ENCODE results near the gene C2orf80. TPM values are rescaled to one million over a fixed set of nuclear protein-coding genes. Genes with fewer than 3 reads are reported as not detected.

Gene C2orf80
- polyA plus RNA-seq, 1 donor from 2014 or later, result 71.5 TPM

DNA sequence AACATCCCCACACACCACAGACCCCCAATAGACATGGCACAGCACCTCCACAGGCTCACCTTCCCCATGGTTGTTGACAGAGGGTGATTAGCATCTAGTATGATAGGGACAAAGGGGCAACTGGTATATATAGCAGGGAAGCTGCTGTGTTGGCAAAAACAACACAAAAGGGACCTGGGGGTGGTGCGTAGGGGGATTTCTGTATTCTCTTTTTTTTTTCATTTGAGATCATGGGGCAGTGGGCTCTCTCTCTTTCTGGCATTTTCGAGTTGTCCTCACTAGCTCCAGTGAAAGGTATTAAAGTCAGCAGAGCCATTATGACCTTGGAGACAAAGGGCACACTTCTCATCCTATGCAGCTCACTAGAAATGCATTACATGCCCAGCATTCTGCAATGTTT is 26.3 kb downstream of the C2orf80 start, which contains the start of gene CRYGA:
CRYGA (minus strand) TSS at position 101 of the 400 bp plus-strand sequence; CDS start at position 68, 33 bp downstream.
- Histone ChIP-seq H3K79me2 (replicated peaks; ENCODE audit: insufficient read depth, low read length) (no peaks in the 10 kb centered on the region), H4K20me1 (ENCODE audit: insufficient read depth) (no peaks in the 10 kb centered on the region), H3K4me2 (ENCODE audit: low read length) (no peak within 1 kb of the TSS), H3K27me3 (ENCODE audit: insufficient read depth, low read depth, low read length) (no peaks in the 10 kb centered on the region), H2AFZ (ENCODE audit: low read depth, low read length) (no peak within 1 kb of the TSS), H3K9me3 (ENCODE audit: low read length) (no peaks in the 10 kb centered on the region), H3K36me3 (ENCODE audit: insufficient read depth, low read length) (no peaks in the 10 kb centered on the region), H3K27ac (ENCODE audit: low read length) (no peak within 1 kb of the TSS), H3F3A (ENCODE audit: insufficient read depth, low read length, poor library complexity, severe bottlenecking) (peaks cover 3% of the 10 kb centered on the region), H3K9ac (ENCODE audit: low read length) (no peak within 1 kb of the TSS), H3K4me3 (ENCODE audit: low read length) (no peak within 1 kb of the TSS), H3K9me2 (ENCODE audit: insufficient read depth, low read length) (no peaks in the 10 kb centered on the region)
- no peak for TF ChIP-seq TAF1 (IDR thresholded peaks at IDR 0.05; ENCODE audit: low read depth)
- no peak for TF ChIP-seq POLR2AphosphoS5 (IDR thresholded peaks at IDR 0.05)
- TF ChIP-seq REST (IDR thresholded peaks at IDR 0.05; ENCODE audit: borderline replicate concordance), result no peak
- no peak for TF ChIP-seq SMC3 (conservative IDR thresholded peaks at IDR 0.05; ENCODE audit: poor library complexity)
- no peak for TF ChIP-seq CTCF (IDR thresholded peaks at IDR 0.05; ENCODE audit: poor library complexity, severe bottlenecking)

- no peaks in the 10 kb centered on the region for H3K36me3 ChIP-seq (ENCODE audit: insufficient read depth, low read length)
- no peak overlapping the region for H3K4me2 ChIP-seq (ENCODE audit: low read length)
- H3K9me2 ChIP-seq (ENCODE audit: insufficient read depth, low read length), result no peaks in the 10 kb centered on the region
- H2AFZ ChIP-seq (ENCODE audit: low read depth, low read length), result no peak overlapping the region
- no peak overlapping the region for H3K4me3 ChIP-seq (ENCODE audit: low read length)
- H3F3A ChIP-seq (ENCODE audit: insufficient read depth, low read length, poor library complexity, severe bottlenecking), result no peaks in the 10 kb centered on the region
- H3K27ac ChIP-seq (ENCODE audit: low read length), result no peak overlapping the region
- H3K27me3 ChIP-seq (ENCODE audit: insufficient read depth, low read depth, low read length), result no peaks in the 10 kb centered on the region
- TF ChIP-seq RAD21 (conservative IDR thresholded peaks at IDR 0.05) (no peak), EZH2 (IDR thresholded peaks at IDR 0.05; ENCODE audit: borderline replicate concordance, insufficient read depth, low read length, poor library complexity, severe bottlenecking) (no peak), SMC3 (conservative IDR thresholded peaks at IDR 0.05; ENCODE audit: poor library complexity) (no peak), POLR2AphosphoS5 (IDR thresholded peaks at IDR 0.05) (no peak), CTCF (IDR thresholded peaks at IDR 0.05; ENCODE audit: poor library complexity, severe bottlenecking) (no peak), MXI1 (conservative IDR thresholded peaks at IDR 0.05; ENCODE audit: poor library complexity, severe bottlenecking) (no peak), TAF1 (IDR thresholded peaks at IDR 0.05; ENCODE audit: low read depth) (no peak), REST (IDR thresholded peaks at IDR 0.05; ENCODE audit: borderline replicate concordance) (no peak), EP300 (conservative IDR thresholded peaks at IDR 0.05; ENCODE audit: poor library complexity, severe bottlenecking) (no peak)
- no peaks in the 10 kb centered on the region for H4K20me1 ChIP-seq (ENCODE audit: insufficient read depth)
- H3K79me2 ChIP-seq (replicated peaks; ENCODE audit: insufficient read depth, low read length), result no peaks in the 10 kb centered on the region
- H3K9ac ChIP-seq (ENCODE audit: low read length), result no peak overlapping the region
- H3K9me3 ChIP-seq (ENCODE audit: low read length), result no peaks in the 10 kb centered on the region
Measured at GRCh38 chr2:208156439-208156838, 33.4 kb downstream of the C2orf80 start.

All from neural cell (in vitro differentiated cells).